ENCODE results near the gene SNAP23.
"Not testable (repeated sequence)": the region's sequence is repeated elsewhere in the genome, so short reads cannot be mapped to it uniquely, and the experiment has no call there.

Gene SNAP23

DNA sequence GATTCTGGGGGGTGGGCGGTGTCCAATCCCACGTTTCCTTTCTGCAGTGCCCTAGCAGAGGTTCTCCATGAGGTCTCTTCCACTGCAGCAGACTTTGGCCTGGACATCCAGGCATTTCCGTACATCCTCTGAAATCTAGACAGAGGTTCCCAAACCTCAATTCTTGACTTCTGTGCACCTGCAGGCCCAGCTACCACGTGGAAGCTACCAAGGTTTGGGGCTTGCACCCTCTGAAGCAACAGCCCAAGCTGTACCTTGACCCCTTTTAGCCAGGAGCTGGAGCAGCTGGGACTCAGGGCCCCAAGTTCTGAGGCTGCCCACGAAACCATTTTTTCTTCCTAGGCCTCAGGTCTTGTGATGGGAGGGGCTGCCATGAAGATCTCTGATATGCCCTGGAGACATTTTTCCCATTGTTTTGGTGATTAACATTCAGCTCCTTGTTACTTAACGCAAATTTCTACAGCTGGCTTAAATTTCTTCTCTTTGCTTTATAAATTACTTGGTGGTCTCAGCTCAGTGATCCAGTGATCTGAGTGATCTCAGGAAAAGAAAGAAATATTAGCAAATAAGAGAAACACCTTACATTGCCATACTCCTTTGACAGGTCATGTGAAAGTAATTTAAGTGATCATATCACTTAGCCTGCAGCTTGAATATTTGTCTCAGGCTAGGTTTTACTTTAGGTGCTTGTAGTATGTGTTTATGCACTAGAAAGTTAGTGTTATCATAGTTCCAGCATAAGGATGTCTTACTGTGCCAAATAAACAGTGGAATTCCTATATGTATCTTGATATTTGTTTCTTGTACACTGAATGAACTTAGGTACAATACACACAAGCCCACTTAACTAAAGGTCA, 3.0 kb downstream of the SNAP23 start:
- DNase-seq (ENCODE audit: low read depth in 2 of 2), result no peak

DNA sequence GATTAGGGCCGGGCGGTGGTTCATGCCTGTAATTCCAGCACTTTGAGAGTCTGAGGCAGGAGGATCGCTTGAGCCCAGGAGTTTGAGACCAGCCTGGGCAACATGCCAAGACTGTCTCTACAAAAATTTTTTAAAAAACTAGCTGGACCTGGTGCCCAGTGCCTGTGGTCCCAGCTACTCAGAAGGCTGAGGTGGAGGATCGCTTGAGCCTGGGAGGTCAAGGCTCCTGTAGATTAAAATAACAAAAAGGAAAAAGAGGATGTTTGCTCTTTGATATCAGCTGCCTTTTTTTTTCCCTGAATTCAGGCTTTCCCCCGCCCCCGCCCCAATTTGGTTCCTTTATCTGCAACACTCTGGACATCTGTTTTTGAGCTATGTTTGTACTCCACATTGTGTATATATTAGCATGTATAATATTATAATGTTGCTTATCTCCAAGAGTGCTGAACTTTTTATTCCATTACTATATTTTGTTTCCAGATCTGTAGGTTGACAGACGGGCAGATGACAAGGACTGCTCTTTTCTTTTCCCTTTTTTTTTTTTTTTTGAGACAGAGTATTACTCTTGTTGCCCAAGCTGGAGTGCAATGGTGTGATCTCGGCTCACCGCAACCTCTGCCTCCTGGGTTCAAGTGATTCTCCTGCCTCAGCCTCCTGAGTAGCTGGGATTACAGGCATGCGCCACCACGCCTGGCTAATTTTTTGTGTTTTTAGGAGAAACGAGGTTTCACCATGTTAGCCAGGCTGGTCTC, 4.6 kb downstream of the SNAP23 start:
- no peak for DNase-seq (ENCODE audit: low read depth in 2 of 2)

- no peak for DNase-seq (ENCODE audit: low read depth in 2 of 2)
Observed at GRCh38 chr15:42502477-42502876, 7.0 kb downstream of the SNAP23 start.

DNA sequence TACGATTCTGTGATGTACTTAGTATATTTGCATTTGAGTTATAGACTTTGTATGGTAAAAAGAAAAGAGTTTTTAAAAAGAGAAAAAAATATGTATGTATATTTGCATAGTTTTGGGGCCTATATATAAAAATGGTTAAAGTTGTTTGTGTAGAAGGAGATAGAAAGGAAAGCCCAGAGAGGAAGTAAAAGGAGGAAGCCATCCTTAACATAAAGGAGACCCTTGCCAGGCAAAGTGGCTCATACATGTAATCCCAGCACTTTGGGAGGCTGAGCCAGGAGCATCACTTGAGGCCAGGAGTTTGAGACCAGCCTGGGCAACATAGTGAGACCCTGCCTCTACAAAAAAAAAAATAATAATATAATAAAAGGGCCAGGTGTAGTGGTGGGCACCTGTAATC, 8.4 kb downstream of the SNAP23 start:
- DNase-seq (ENCODE audit: low read depth in 2 of 2), result no peak

DNA sequence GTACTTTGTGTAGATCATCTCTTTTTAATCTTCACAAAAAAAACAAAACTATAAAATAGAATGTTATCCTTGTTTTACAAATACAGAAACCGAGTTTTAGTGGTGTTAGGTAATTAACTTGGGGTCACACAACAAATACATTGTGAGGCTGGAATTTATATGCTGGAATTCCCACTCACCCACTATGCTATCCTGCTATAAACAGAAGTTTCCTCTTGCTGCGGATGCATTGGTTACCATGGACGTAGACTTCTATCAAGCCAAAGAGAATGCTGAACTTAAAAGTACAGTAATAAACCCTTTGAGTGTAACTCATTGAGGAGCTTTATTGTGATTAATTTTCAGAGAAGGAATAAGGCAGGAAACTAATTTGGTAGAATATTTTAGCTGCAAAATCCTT, 9.2 kb downstream of the SNAP23 start:
- DNase-seq (ENCODE audit: low read depth in 2 of 2), result no peak

DNA sequence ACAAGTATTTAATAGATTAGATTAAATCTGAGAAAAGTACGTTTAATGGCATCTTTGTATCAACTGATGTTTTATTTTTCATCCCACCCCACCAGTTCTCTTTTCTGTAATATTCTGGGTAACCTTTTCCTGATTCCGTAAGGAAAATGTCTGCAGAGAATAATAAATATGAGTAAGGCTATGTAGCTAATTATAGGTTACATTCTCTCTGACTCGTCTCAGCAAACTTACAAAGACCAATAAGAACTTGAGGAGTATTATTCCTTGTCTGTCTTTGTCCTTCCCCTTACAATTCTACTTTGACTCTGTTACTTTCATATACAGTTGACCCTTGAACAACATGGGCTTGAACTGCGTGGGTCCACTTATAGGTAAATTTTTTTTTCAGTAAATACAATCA, 12.1 kb downstream of the SNAP23 start:
- no peak for DNase-seq (ENCODE audit: low read depth in 2 of 2)

DNA sequence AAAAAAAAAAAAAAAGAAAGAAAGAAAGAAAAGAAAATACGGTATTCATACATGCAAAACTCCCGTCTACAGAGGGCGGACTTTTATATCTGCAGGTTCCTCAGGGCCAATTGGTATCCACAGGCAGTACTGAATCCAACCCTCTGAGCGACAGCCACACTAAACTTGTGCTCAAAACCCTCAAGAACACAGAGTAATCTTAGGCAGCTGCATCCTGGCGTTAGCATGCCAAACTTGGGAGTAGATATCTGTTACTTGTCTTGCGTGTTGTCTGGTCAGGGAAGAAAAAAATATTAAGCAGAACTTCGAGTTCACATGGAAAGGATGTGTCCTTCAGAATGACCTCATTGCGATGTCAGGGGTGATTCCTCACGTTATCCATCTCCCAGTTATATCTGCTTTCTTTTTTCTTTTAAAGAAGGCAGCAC, 12.8 kb downstream of the SNAP23 start:
- no peak for DNase-seq (ENCODE audit: low read depth in 2 of 2)

- DNase-seq (ENCODE audit: low read depth in 2 of 2), result no peak
Observed at GRCh38 chr15:42510258-42511006, 15.0 kb downstream of the SNAP23 start.

DNA sequence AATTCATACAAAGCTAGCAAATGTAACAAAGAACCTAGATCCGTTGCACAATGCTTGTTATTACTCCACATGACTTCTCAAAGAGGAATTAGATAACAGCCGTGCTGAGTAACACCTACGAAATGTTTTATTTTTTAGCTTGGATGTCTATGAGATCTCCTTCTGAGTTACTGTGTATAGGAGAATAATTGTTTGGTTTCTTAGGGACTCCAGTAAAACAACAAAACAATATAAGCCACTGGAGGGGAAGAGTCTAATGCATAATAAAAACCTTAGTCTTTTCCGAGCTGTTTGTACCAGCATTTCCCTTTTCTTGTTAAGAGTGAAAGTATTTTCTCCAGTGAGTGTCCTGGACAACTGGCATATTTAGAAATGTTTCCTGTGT, 15.6 kb downstream of the SNAP23 start:
- no peak for DNase-seq (ENCODE audit: low read depth in 2 of 2)

DNA sequence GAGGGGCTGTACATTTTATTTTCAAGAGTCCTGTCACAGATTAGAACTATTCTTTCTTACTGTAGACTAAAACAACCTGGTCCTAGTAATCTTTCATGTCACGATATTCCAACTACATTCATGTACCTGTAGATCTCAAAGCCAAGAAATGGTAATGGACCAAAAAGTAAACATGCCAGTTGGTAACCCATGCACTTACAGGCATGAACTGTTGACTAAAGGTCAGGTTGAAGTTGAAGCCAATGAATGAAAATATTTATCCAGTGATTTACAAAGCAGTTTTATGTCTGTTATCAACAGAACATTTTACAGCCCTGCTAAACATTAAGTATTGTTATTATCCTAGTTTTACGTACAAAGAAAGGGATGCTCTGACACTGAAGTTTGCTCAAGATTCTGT, 27.9 kb downstream of the SNAP23 start:
- no peak for DNase-seq (ENCODE audit: low read depth in 2 of 2)

GRCh38 chr15:42528970-42529369, 33.5 kb downstream of the SNAP23 start:
- DNase-seq (ENCODE audit: low read depth in 2 of 2), result no peak

DNA sequence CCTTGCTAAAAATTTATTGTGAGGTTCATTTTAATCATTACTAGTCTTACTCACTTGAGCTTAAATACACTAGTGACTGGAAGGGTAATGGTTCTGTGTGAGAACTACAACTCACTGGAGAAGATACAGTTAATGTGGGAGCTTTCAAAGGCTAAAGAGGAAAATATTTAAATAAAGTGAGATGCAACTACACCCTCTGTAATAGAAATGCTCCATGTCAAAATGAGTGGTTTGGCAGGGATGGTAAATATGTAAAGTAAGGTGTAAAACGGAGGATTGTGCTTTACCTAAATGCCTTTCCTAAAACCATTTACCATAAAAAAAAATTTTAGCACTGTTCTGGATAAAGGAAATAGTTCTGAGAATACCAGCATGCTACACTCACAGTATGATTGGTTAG, 37.8 kb downstream of the SNAP23 start:
- DNase-seq (ENCODE audit: low read depth in 2 of 2), result no peak

GRCh38 chr15:42544853-42545629, 49.6 kb downstream of the SNAP23 start:
- no peak for DNase-seq (ENCODE audit: low read depth in 2 of 2)

GRCh38 chr15:42547918-42548248, 52.4 kb downstream of the SNAP23 start:
- DNase-seq (ENCODE audit: low read depth in 2 of 2), result no peak

DNA sequence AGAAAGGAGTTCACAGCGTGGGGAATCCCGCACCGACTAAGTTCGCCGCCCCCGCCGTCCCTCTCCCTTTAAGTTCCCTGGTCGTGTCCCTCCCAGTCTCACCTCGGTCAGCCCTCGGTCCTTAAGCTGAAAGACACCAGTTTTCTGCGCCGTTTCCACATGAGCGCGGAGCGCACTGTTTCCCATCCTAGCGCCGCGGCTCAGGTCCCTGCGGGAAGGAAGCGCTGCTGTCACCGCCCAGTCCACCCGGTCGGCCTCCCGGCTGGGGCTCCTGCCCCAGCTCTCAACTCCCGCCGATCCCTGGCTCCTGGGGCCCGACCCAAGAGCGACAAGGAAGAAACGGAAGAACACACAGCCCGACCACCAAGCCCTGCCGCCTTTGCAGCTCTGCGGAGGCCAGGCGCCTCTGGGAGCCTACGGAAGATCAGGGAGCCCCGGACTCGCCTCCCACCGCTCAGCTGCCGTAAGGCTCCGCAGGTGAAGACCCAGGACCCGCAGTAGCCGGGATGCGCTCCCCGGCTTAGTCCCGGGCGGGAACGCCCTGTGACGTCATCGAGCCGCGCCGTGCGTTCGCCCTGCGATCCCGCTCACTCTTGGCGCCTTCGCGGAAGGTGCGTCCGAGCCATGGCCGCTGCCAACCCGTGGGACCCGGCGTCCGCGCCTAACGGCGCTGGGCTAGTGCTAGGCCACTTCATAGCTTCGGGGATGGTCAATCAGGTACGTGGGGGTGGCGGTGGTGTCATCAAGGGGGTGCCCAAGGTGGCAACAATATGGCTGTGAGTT, 53.0 kb downstream of the SNAP23 start, which contains the start of the genes HAUS2 and LRRC57:
TSS of gene HAUS2 (plus strand) at position 590 of the 783 bp plus-strand sequence. CDS start at position 625, 35 bp downstream.
TSS of gene LRRC57 (minus strand) at position 545 of the 783 bp plus-strand sequence. CDS start at position 186, 359 bp downstream.
- DNase-seq (ENCODE audit: low read depth in 2 of 2), result peak; percentile 76 to 86

DNA sequence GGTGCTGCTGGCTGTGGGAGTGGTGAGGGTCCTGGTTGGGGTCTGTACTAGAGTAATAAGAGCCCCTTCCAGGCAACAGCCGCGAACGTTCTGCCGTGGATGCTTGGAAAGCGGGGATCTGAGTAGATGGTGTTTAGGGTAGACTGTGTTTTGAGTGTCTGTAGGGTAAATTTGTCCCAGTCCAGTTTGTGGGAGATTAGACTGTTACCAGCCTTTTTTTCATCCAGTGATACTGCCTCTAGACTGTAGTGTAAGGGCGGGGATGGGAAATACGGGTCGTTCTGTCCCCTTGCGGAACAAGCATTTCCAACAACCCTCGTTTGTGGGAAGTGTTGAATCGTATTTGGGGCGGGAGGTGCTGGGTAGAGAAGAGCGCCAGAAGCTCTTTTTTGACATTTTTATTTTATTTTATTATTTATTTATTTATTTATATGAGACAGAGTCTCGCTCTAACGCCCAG, 53.6 kb downstream of the SNAP23 start:
- peak in 1 of 2 donors; percentile 0 for DNase-seq (ENCODE audit: low read depth in 2 of 2)

- DNase-seq (ENCODE audit: low read depth in 2 of 2), result no peak
Observed at GRCh38 chr15:42549741-42550392, 54.4 kb downstream of the SNAP23 start.

DNA sequence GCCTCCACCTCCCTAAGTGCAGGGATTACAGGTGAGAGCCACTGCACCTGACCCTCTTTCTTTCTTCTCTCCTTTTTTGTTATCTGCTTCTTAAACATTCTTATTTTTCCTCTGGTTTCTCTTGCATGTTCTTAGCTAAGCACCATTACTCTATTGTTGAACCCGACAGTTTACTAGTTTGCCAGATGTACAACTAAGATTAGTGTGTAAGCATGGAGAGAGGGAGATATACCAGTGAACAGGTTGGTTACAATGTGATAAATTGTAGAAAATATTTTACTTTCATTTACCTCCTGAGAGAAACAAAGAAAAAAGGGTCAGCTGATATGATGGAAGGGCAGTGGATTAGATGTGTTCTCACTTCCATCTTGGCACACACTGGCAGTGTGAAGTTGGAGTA, 58.1 kb downstream of the SNAP23 start:
- no peak for DNase-seq (ENCODE audit: low read depth in 2 of 2)

DNA sequence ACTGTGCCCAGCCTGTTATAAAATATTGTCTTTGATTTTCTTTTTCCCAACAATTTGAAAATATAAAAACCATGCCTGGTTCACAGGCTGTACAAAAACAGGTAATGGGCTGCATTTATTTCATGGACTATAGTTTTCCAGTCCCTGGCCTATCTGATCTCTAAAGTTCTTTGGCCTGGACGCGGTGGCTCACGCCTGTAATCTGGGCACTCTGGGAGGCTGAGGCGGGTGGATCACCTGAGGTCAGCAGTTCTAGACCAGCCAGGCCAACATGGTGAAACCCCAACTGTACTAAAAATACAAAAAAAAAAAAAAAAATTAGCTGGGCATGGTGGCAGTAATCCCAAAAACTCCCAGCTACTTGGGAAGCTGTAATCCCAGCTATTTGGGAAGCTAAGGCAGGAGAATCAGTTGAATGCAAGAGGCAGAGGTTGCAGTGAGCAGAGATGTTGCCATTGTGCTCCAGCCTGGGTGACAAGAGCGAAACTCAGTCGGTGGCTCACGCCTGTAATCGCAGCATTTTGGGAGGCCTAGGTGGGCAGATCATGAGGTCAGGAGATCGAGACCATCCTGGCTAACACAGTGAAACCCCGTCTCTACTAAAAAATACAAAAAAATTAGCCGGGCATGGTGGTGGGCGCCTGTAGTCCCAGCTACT, 61.2 kb downstream of the SNAP23 start:
- DNase-seq (ENCODE audit: low read depth in 2 of 2), result not testable (repeated sequence)

All from stimulated activated CD4-positive, alpha-beta T cell treated with anti-CD3 and anti-CD28 coated beads, Interleukin-15, amount 100 ng/mL, for 48 hours (primary cell).